HG03064 (cell line): ENCODE results near the gene PARL.
"Not testable (repeated sequence)": the region's sequence is repeated elsewhere in the genome, so short reads cannot be mapped to it uniquely, and the experiment has no call there.

Experiments used
- ATAC-seq: cut with Tn5 transposase; IDR thresholded peaks from one replicate; pipeline ENCODE4 v1.9.1; 2021; ENCODE audit warnings: low read depth; ENCODE audit not compliant: unreplicated experiment

The PARL gene

DNA sequence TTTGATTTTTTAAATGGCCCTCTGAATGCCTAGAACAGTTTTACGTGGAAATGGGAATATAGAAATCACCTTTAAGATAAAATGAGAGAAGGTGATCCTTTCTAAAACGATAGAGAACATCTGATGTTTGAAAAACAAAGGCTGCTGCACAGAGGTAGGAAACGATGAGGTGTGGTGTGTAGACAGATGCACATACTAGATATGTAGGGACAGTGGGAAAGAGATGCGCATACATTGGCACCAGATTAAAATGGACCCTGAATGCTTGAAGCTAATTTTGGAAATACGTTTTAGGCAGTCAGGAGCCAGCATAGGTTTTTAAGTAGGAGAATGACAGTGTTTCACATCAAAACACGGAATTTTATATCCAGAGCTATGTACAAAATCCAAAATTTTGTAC is 88.3 kb downstream of the PARL start:
- no peak for ATAC-seq

DNA sequence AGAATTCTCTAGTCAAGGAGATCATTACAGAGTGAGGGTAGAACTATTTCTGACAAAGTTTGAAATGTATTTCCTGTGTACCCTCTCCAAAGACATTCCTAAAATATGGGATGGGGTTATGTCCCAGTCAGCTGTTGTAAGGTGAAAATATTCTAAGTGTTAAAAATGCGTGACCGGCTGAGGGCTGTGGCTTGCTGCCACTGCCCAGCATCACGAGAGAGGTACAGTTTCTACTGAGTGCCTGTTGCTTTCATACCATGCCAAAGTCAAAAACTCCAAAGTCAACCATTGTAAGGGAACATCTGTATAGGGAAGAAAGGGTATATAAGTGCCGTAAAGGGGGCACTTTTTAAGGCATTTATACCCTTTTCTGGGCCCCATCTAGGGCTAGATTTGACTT is 90.2 kb downstream of the PARL start:
- no peak for ATAC-seq

DNA sequence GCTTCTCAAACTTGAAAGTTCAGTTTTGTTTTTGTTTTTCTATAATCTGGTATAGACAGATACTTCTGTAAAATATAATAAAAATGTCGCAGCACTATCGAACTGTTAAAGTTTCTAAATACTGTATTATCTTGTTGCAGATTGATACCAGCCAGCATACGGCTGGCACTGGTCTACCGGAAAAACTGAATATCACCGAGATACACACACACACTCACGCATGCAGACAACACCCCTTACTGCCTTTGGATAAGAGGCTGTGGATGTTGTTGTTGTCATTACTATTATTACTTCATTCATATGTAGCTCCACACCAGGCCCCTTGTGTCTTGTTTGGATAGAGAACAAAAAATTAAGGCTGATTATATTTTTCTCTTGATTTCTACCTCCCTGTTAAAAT is 91.7 kb downstream of the PARL start:
- no peak for ATAC-seq

DNA sequence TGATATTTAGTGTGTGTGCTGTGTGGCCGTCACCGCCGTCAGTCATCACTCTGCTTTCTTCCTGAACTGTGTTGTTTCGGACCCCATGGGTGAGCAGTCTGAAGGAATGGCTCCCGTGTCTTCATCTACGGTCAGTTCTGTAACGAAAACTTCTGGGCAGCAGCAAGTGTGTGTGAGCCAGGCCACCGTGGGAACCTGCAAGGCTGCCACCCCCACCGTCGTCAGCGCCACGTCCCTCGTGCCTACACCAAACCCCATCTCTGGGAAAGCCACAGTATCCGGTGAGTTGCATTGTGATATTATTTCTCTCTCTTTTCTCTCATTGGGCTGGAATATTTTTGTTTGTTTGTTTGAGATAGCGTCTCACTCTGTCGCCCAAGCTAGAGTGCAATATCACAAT is 94.0 kb downstream of the PARL start:
- no peak for ATAC-seq

DNA sequence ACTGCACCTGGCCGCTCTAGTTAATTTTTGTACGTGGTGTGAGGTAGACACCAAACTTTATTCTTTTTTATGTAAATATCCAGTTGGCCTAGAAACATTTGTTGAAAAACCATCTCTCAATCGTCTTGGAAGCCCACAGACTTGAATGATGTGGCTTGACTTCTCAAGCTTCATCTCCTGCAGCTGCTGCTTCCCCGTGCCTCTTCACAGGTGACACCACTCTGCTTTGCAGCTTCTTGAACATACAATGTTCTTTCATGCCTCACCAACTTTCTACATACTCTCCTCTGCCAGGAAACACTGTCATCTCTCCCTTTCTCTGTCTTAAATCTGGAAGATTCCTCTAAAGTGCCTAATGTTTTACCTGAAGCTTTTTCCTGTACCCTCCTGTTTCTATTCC is 94.9 kb downstream of the PARL start:
- ATAC-seq = no peak

DNA sequence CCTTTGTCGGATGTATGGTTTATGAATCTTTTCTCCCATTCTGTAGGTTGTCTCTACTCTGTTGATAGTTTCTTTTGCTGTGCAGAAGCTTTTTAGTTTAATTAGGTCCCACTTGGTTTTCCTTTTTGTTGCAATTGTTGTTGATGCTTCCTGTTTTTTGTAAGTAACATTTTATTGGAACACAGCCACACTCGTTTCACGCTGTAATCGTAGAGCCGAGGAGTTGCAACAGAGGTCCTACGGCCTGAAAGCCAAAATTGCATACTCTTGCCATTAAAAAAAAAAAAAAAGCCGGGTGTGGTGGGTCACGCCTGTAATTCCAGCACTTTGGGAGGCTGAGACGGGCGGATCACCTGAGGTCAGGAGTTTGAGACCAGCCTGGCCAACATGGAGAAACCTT is 100.2 kb downstream of the PARL start:
- ATAC-seq = not testable (repeated sequence)

DNA sequence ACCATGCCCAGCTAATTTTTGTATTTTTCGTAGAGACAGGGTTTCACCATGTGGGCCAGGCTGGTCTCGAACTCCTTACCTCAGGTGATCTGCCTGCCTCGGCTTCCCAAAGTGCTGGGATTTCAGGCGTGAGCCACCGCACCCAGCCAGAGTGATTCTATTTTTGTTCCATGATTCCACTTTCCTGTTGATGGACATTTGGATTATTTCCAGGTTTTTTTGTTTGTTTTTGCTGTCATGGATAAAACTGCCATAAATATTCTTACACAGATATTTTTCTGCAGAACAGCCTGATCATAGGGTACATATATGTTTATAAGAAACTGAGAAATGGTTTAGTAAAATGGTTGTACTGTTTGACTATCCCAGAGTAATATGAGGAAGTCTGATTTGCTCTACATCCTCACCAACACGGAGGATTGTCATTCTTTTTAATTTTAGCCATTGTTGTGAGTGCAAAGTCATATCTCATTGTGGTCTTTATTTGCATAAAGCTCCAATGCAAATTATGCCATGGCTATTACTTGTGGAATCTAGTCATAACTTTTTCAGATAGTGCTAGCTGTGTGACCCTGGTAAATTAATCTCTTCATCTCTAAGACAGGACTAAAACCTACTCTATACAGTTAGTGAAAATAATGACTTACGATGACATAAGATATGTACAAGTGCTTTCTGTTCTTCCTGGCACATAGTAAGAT is 102.0 kb downstream of the PARL start:
- ATAC-seq = no peak

DNA sequence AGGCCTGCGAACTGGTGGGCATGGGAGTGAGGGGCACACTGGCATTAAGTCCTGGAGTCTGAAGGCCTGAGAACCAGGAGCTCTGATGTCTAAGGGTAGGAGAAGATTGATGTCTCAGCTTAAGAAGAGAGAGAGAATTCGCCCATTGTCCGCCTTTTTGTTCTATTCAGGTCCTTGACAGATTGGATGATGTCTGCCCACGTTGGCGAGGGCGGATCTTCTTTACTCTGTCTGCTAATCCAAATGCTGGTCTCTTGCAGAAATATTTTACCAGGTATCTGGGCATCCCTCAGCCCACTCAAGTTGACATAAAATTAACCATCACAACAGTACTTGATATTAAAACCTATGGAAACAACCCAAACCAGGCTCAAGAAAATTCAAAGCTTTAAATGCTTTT is 103.4 kb downstream of the PARL start:
- ATAC-seq = no peak

DNA sequence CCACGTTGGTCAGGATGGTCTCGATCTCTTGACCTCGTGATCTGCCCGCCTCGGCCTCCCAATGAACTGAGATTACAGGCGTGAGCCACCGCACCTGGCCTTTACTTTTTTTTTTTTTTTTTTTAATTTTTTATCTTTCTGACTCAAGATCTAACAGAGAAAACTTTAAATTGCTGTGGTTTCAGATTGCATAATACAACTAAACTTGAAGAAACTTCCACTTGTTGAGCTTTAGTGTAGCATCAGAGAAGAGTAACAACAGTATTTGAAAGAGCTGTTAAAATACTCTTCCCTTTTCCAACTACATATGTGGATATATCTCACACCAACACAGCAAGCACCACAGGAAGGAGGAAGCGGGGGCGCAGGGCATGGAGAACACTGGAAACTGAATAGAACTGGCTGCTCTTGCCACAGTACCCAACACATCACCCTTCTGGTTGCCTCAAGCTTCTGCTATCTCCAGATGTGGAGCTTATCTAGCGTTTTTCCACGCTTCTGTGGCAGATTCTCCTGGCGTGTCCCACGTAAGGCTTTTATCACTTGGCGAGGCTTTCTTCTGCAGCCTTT is 104.7 kb downstream of the PARL start:
- no peak for ATAC-seq
